ENCODE results near the gene VAMP8.
A peak's percentile ranks its signal among the peaks of the same experiment; 100 is the strongest.
"Not testable (repeated sequence)": the region's sequence is repeated elsewhere in the genome, so short reads cannot be mapped to it uniquely, and the experiment has no call there.

The VAMP8 gene

DNA sequence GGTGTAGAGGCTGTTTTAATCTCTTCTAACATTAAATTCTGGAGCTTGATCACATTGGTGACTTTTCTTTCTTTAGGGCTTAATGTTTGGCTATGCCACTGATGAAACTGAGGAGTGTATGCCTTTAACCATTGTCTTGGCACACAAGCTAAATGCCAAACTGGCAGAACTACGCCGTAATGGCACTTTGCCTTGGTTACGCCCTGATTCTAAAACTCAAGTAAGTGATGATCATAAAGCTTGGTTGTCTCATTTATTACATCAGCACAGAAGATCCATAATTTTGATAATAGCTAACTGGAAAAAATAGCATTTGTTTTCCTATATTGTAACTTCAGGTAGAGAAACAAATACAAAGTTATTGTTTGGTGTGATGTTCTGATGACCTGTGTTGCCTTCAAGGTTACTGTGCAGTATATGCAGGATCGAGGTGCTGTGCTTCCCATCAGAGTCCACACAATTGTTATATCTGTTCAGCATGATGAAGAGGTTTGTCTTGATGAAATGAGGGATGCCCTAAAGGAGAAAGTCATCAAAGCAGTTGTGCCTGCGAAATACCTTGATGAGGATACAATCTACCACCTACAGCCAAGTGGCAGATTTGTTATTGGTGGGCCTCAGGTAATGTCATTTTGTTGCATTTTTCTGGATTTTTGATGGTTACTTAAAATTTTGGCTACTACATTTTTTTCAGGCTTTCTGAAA, 35.5 kb upstream of the VAMP8 start:
- DNase-seq (ENCODE audit: low read depth): no peak
- TF ChIP-seq, protein P1, sequence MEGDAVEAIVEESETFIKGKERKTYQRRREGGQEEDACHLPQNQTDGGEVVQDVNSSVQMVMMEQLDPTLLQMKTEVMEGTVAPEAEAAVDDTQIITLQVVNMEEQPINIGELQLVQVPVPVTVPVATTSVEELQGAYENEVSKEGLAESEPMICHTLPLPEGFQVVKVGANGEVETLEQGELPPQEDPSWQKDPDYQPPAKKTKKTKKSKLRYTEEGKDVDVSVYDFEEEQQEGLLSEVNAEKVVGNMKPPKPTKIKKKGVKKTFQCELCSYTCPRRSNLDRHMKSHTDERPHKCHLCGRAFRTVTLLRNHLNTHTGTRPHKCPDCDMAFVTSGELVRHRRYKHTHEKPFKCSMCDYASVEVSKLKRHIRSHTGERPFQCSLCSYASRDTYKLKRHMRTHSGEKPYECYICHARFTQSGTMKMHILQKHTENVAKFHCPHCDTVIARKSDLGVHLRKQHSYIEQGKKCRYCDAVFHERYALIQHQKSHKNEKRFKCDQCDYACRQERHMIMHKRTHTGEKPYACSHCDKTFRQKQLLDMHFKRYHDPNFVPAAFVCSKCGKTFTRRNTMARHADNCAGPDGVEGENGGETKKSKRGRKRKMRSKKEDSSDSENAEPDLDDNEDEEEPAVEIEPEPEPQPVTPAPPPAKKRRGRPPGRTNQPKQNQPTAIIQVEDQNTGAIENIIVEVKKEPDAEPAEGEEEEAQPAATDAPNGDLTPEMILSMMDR (IDR thresholded peaks at IDR 0.05; ENCODE audit: insufficient read depth, low read depth, low read length, missing control alignments): no peak
- H3K4me3 ChIP-seq (ENCODE audit: low read length): peak overlapping the region; percentile 69

DNA sequence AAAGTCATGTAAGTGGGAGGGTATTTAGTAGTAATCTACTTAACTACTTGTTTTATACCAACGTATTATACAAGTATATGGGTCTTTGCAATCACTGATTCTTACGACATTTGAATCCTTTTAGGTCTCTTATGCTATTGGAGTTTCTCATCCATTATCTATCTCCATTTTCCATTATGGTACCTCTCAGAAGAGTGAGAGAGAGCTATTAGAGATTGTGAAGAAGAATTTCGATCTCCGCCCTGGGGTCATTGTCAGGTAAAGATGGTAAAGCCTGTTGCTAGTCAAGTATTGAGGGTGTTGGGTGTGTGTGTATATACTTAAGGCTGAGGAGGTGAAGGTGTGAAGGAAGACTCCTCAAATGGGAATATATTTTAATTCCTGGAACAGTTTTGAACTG, 34.6 kb upstream of the VAMP8 start:
- H3K4me3 ChIP-seq (ENCODE audit: low read length): no peak overlapping the region

DNA sequence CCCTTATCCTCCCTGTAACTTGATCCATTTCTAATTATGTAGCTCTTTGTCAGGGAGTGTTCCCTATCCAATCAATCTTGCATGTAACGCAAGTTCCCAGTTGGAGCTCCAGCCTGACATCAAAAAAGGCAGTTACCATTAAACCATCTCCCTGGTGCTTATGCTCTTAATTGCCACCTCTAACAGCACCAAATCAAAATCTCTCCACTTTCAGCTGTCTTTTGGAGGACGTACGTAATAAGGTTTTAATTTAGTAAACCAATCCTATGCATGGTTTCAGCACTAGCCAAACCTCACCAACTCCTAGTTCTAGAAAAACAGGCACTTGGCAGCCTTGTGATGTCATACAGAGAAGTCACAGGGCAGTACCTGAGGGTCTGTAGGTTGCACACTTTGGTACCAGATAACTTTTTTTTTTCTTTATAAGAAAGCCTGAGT, 33.1 kb upstream of the VAMP8 start:
- not testable (repeated sequence) for DNase-seq (ENCODE audit: low read depth); H3K4me3 ChIP-seq (ENCODE audit: low read length)

More for the DNA sequence above, 34.6 kb upstream of the VAMP8 start:
- no peak for DNase-seq (ENCODE audit: low read depth)
- TF ChIP-seq, protein P1 (IDR thresholded peaks at IDR 0.05; ENCODE audit: insufficient read depth, low read depth, low read length, missing control alignments): no peak

DNA sequence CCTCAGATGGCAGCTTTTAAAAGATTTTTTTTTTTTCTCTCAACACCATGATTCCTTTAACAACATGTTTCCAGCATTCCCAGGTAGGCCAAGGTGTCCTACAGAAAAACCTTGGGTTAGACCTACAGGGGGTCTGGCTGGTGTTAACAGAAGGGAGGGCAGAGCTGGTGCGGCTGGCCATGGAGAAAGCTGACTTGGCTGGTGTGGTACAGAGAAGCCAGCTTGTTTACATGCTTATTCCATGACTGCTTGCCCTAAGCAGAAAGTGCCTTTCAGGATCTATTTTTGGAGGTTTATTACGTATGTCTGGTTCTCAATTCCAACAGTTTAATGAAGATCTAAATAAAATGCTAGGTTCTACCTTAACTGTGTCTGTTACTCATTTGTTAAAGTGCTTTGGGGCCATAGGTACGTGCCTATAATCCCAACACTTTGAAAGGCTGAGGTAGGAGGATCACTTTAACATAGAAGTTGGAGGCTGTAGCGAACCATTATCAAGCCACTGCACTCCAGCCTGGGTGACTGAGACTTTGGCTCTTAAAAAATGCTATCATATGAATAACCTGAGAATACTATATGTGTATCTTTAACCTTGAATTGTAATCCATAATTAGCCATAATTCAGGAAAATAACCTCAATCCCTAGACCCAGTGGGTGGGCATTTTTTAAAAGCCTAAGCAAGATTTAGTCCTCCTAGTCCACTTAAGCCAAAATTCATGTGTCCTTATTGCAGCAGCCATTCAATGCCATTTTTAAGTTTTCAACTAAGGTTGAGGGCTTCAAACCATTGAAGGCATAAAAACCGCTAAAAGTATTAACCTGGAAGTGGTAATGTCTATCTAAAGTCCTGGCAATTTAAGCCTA, 32.2 kb upstream of the VAMP8 start:
- not testable (repeated sequence) for DNase-seq (ENCODE audit: low read depth); H3K4me3 ChIP-seq (ENCODE audit: low read length)

DNA sequence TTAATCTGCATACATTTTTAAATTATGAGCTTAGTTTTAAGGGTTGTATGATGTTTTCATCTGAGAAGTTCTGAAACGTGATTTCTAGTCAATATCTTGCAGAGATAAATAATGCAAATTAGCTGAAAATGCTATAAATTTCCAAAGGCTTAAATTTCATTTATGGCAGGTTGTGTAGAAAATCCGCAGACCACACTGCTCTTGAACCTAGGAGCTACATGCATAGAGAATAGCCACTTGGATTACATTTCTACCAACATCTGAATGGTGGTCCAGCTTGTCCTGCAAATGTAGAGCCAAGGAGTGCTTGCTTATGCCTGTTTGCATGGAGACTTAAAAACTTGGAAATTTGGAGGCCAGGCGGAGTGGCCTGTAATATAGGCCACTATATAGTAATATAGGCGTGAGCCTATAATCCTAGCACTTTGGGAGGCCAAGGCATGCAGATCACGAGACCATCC, 31.6 kb upstream of the VAMP8 start:
- H3K4me3 ChIP-seq (ENCODE audit: low read length): no peak overlapping the region
- TF ChIP-seq, protein P1 (IDR thresholded peaks at IDR 0.05; ENCODE audit: insufficient read depth, low read depth, low read length, missing control alignments): no peak
- no peak for DNase-seq (ENCODE audit: low read depth)

DNA sequence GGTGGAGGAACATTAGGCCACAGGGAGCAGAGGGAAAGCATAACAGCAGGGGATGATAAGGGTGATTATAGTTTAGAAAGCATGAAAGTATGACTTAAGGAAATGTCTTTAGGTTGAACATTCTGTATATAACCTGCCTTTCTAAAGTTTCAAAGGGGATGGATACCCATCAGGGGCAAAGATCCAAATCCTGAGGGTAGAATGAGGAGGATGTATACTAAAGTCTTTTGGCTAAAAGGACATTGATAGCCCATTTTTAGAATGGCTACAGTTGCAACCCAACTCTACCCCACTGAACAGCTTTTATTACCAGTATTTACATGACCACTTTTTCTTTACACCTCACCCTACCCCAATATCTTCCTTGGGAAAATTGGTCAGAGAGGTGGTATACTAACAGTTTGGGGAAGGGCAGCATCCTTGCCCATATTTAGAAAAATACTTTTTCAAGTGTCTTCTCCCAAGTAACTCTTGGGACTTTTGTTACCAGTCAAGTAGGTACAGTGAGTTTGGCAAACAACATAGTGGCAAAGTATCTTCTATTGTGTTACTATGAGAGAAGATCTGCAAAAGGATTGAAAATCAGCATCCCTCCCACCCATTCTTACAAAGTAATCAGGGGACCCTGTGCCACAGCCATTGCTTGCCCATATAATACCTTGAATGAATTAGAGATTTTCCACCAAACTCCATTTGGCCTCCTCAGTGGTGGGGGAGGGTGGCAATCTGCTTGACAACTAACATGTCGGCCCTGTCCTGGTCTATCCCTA, 30.1 kb upstream of the VAMP8 start:
- TF ChIP-seq, protein P1 (IDR thresholded peaks at IDR 0.05; ENCODE audit: insufficient read depth, low read depth, low read length, missing control alignments): no peak
- DNase-seq (ENCODE audit: low read depth): no peak
- no peak overlapping the region for H3K4me3 ChIP-seq (ENCODE audit: low read length)

DNA sequence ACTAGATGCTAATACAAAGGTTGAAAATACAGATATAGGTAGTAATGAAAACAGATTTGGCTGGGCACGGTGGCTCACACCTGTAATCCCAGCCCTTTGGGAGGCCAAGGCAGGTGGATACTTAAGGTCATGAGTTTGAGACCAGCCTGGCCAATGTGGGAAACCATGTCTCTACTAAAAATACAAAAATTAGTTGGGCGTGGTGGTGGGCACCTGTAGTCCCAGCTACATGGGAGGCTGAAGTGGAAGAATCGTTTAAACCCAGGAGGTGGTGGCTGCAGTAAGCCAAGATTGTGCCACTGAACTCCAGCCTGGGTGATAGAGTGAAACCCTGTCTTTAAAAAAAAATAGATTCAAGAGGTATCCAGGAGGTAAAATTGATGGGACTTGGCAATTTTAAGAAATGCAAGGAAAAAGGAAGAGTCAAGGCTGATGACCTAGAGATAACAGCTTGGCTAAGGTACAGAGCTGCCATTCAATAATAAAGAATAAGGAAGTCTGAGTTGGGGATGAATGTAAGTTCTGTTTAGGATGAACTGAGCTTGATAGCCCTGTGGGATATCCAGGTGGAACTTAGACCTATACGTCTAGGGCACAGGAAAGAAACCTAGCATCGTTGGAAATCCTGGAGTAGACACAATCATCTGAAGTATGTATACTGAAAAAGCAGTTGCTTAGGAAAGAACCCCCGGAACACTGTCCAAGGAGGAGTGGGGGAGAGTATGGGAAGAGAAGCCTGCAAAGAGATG, 29.4 kb upstream of the VAMP8 start:
- H3K4me3 ChIP-seq (ENCODE audit: low read length): no peak overlapping the region
- no peak for DNase-seq (ENCODE audit: low read depth)
- TF ChIP-seq, protein P1 (IDR thresholded peaks at IDR 0.05; ENCODE audit: insufficient read depth, low read depth, low read length, missing control alignments): no peak

Measured in epithelial cell of esophagus (primary cell).